IgD-negative memory B cell (primary cell): ENCODE measurements around the gene CAPN5. TPM values are rescaled to one million over a fixed set of nuclear protein-coding genes. Genes with fewer than 3 reads are reported as not detected.
"Not testable (repeated sequence)": the region's sequence is repeated elsewhere in the genome, so short reads cannot be mapped to it uniquely, and the experiment has no call there.

ENCODE experiments used
- H3K27ac Mint-ChIP-seq, 3 donors: one replicate each; pipeline ENCODE4 v1.8.0; 2020 to 2022; ENCODE audit warnings: mild to moderate bottlenecking in 3 of 3, mixed read lengths in 3 of 3, moderate library complexity in 1 of 3
- H3K27me3 Mint-ChIP-seq: one replicate; pipeline ENCODE4 v1.8.0; 2021; ENCODE audit warnings: mixed read lengths
- H3K36me3 Mint-ChIP-seq: one replicate; pipeline ENCODE4 v1.8.0; 2020; ENCODE audit warnings: mild to moderate bottlenecking, mixed read lengths
- H3K4me1 Mint-ChIP-seq, 3 donors: one replicate each; pipeline ENCODE4 v1.8.0; 2020 to 2022; ENCODE audit warnings: mixed read lengths in 3 of 3, mild to moderate bottlenecking in 1 of 3
- H3K4me3 Mint-ChIP-seq, 4 donors: one replicate each; pipeline ENCODE4 v1.8.0; 2020 to 2022; ENCODE audit warnings: mild to moderate bottlenecking in 4 of 4, mixed read lengths in 4 of 4, moderate library complexity in 3 of 4
- H3K9me3 Mint-ChIP-seq, 3 donors: one replicate each; pipeline ENCODE4 v1.8.0; 2020 to 2021; ENCODE audit warnings: mixed read lengths in 3 of 3, mild to moderate bottlenecking in 1 of 3
- polyA plus RNA-seq: library from polyadenylated mRNA; unstranded; fragments of 300-500 nt; fragmentation: Illumina TruSeq; gene quantifications from one replicate; pipeline ENCODE4 v1.2.3, GENCODE V29; 2021

The CAPN5 gene
- polyA plus RNA-seq, 1 donor from 2014 or later = 1.1 TPM

GRCh38 chr11:77089004-77089545, 22.3 kb downstream of the CAPN5 start:
- H3K36me3 Mint-ChIP-seq = no peaks in the 10 kb centered on the region
- no peak overlapping the region for H3K4me3 Mint-ChIP-seq
- H3K4me1 Mint-ChIP-seq = peaks cover 0 to 3% (median 2%) of the 10 kb centered on the region in 3 donors
- H3K27ac Mint-ChIP-seq = no peak overlapping the region
- H3K9me3 Mint-ChIP-seq = no peaks in the 10 kb centered on the region
- peaks cover 3% of the 10 kb centered on the region for H3K27me3 Mint-ChIP-seq

GRCh38 chr11:77090046-77090372, 23.2 kb downstream of the CAPN5 start:
- H3K4me1 Mint-ChIP-seq = peaks cover 0 to 3% (median 2%) of the 10 kb centered on the region in 3 donors
- no peaks in the 10 kb centered on the region for H3K9me3 Mint-ChIP-seq
- H3K4me3 Mint-ChIP-seq = no peak overlapping the region
- H3K27me3 Mint-ChIP-seq = peaks cover 3% of the 10 kb centered on the region
- no peaks in the 10 kb centered on the region for H3K36me3 Mint-ChIP-seq
- H3K27ac Mint-ChIP-seq = no peak overlapping the region

GRCh38 chr11:77090373-77091111, 23.8 kb downstream of the CAPN5 start:
- H3K4me3 Mint-ChIP-seq = no peak overlapping the region
- no peak overlapping the region for H3K27ac Mint-ChIP-seq
- peaks cover 0 to 3% (median 2%) of the 10 kb centered on the region in 3 donors for H3K4me1 Mint-ChIP-seq
- no peaks in the 10 kb centered on the region for H3K9me3 Mint-ChIP-seq
- H3K27me3 Mint-ChIP-seq = peaks cover 3% of the 10 kb centered on the region
- H3K36me3 Mint-ChIP-seq = no peaks in the 10 kb centered on the region

GRCh38 chr11:77091146-77091940, 24.6 kb downstream of the CAPN5 start:
- H3K4me1 Mint-ChIP-seq = peaks cover 0 to 3% (median 2%) of the 10 kb centered on the region in 3 donors
- no peaks in the 10 kb centered on the region for H3K9me3 Mint-ChIP-seq
- H3K27me3 Mint-ChIP-seq = peaks cover 3% of the 10 kb centered on the region
- no peak overlapping the region for H3K4me3 Mint-ChIP-seq
- no peak overlapping the region for H3K27ac Mint-ChIP-seq
- no peaks in the 10 kb centered on the region for H3K36me3 Mint-ChIP-seq

- H3K4me3 Mint-ChIP-seq = no peak overlapping the region
- H3K27ac Mint-ChIP-seq = no peak overlapping the region
- no peaks in the 10 kb centered on the region for H3K9me3 Mint-ChIP-seq
- H3K36me3 Mint-ChIP-seq = no peaks in the 10 kb centered on the region
- H3K27me3 Mint-ChIP-seq = peaks cover 3% of the 10 kb centered on the region
- H3K4me1 Mint-ChIP-seq = peaks cover 0 to 3% (median 2%) of the 10 kb centered on the region in 3 donors
These were observed 25.6 kb downstream of the CAPN5 start for GRCh38 chr11:77092382-77092781.

GRCh38 chr11:77093056-77093891, 26.5 kb downstream of the CAPN5 start:
- Mint-ChIP-seq H3K9me3 (no peaks in the 10 kb centered on the region), H3K27me3 (peaks cover 3% of the 10 kb centered on the region), H3K36me3 (no peaks in the 10 kb centered on the region), H3K4me1 (peaks cover 0 to 3% (median 2%) of the 10 kb centered on the region in 3 donors), H3K27ac (no peak overlapping the region), H3K4me3 (no peak overlapping the region)

GRCh38 chr11:77093987-77094840, 27.4 kb downstream of the CAPN5 start:
- H3K4me3 Mint-ChIP-seq = no peak overlapping the region
- H3K9me3 Mint-ChIP-seq = no peaks in the 10 kb centered on the region
- peaks cover 0 to 3% (median 2%) of the 10 kb centered on the region in 3 donors for H3K4me1 Mint-ChIP-seq
- H3K36me3 Mint-ChIP-seq = no peaks in the 10 kb centered on the region
- H3K27ac Mint-ChIP-seq = no peak overlapping the region
- peaks cover 3% of the 10 kb centered on the region for H3K27me3 Mint-ChIP-seq

GRCh38 chr11:77094841-77095365, 28.1 kb downstream of the CAPN5 start:
- no peak overlapping the region for H3K27ac Mint-ChIP-seq

GRCh38 chr11:77095551-77096490, 29.1 kb downstream of the CAPN5 start:
- Mint-ChIP-seq H3K36me3 (no peaks in the 10 kb centered on the region), H3K4me1 (peaks cover 0 to 3% (median 2%) of the 10 kb centered on the region in 3 donors), H3K27ac (no peak overlapping the region), H3K4me3 (peak overlapping the region in 1 of 4 donors; percentile 43), H3K27me3 (peaks cover 5% of the 10 kb centered on the region), H3K9me3 (no peaks in the 10 kb centered on the region)

More at GRCh38 chr11:77094841-77095365, 28.1 kb downstream of the CAPN5 start:
- H3K27me3 Mint-ChIP-seq = peaks cover 3% of the 10 kb centered on the region
- H3K4me1 Mint-ChIP-seq = peaks cover 0 to 3% (median 2%) of the 10 kb centered on the region in 3 donors
- H3K36me3 Mint-ChIP-seq = no peaks in the 10 kb centered on the region
- no peak overlapping the region for H3K4me3 Mint-ChIP-seq
- no peaks in the 10 kb centered on the region for H3K9me3 Mint-ChIP-seq

GRCh38 chr11:77096591-77097019, 29.8 kb downstream of the CAPN5 start:
- Mint-ChIP-seq H3K4me1 (no peaks in the 10 kb centered on the region), H3K4me3 (no peak overlapping the region), H3K27ac (no peak overlapping the region), H3K36me3 (no peaks in the 10 kb centered on the region), H3K27me3 (peaks cover 5% of the 10 kb centered on the region), H3K9me3 (no peaks in the 10 kb centered on the region)

GRCh38 chr11:77097180-77097579, 30.4 kb downstream of the CAPN5 start:
- not testable (repeated sequence) for H3K9me3 Mint-ChIP-seq, H3K4me3 Mint-ChIP-seq, H3K4me1 Mint-ChIP-seq, H3K27me3 Mint-ChIP-seq, H3K27ac Mint-ChIP-seq, H3K36me3 Mint-ChIP-seq

- Mint-ChIP-seq H3K27ac (no peak overlapping the region), H3K36me3 (no peaks in the 10 kb centered on the region), H3K4me1 (no peaks in the 10 kb centered on the region), H3K27me3 (peaks cover 3% of the 10 kb centered on the region), H3K4me3 (peak overlapping the region in 2 of 4 donors; percentile 17 to 23), H3K9me3 (no peaks in the 10 kb centered on the region)
These were observed 33.6 kb downstream of the CAPN5 start for GRCh38 chr11:77100166-77101042.
